ENCODE measurements around the gene PHF21A.

The PHF21A gene

DNA sequence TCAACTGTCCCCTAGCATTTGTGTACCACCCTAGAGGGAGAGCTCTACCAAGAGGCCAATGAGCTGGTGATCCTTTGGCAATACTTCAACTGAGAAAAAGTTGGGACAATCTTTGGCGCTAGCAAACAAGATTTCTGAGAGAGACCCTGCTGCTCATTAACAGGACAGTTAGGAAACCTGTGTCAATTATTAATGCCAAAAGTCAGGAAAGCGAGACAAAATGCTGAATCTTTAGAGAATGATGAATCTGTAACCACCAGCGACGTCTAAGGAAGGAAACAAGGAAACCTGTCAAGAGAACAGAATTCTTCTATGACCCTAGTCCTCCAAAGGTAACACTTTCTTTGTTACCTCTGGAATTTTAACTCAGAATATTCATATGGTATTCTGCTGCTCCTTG is 178.9 kb downstream of the PHF21A start:
- in situ Hi-C loops (cut with HindIII; ENCODE audit: low sequenced_read_pairs) = no loop called here
- no peak for DNase-seq (ENCODE audit: low read depth, low spot score)
- no peak overlapping the region for H3K4me3 ChIP-seq (ENCODE audit: low read depth, low read length)
- TF ChIP-seq, protein P1, sequence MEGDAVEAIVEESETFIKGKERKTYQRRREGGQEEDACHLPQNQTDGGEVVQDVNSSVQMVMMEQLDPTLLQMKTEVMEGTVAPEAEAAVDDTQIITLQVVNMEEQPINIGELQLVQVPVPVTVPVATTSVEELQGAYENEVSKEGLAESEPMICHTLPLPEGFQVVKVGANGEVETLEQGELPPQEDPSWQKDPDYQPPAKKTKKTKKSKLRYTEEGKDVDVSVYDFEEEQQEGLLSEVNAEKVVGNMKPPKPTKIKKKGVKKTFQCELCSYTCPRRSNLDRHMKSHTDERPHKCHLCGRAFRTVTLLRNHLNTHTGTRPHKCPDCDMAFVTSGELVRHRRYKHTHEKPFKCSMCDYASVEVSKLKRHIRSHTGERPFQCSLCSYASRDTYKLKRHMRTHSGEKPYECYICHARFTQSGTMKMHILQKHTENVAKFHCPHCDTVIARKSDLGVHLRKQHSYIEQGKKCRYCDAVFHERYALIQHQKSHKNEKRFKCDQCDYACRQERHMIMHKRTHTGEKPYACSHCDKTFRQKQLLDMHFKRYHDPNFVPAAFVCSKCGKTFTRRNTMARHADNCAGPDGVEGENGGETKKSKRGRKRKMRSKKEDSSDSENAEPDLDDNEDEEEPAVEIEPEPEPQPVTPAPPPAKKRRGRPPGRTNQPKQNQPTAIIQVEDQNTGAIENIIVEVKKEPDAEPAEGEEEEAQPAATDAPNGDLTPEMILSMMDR (IDR thresholded peaks at IDR 0.05; ENCODE audit: low read depth, low read length) = no peak

- no peak for DNase-seq (ENCODE audit: low read depth, low spot score)
- H3K4me3 ChIP-seq (ENCODE audit: low read depth, low read length) = no peak overlapping the region
- in situ Hi-C loops (cut with HindIII; ENCODE audit: low sequenced_read_pairs) = no loop called here
- TF ChIP-seq, protein P1 (IDR thresholded peaks at IDR 0.05; ENCODE audit: low read depth, low read length) = no peak
Observed at GRCh38 chr11:45941285-45941684, 180.0 kb downstream of the PHF21A start.

DNA sequence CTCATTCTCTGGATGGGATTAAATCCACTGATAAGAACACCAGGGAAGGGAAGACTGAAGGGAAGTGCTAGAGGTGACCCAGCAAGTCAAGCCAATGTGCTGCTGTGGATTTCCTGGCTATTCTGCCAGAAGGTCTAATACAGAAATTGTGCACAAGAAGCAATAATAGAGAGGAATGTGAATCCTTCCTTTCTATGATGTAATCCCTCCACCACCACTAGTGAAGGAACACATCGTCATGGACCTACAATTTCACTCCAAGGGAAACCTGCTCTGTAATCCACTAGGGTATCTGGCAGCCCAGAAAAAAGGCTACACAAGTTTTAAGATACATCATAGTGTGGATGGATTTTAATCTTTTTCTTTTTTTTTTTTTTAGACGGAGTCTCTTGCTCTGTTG is 181.4 kb downstream of the PHF21A start:
- in situ Hi-C loops (cut with HindIII; ENCODE audit: low sequenced_read_pairs) = no loop called here
- TF ChIP-seq, protein P1 (IDR thresholded peaks at IDR 0.05; ENCODE audit: low read depth, low read length) = no peak
- no peak overlapping the region for H3K4me3 ChIP-seq (ENCODE audit: low read depth, low read length)
- DNase-seq (ENCODE audit: low read depth, low spot score) = no peak

DNA sequence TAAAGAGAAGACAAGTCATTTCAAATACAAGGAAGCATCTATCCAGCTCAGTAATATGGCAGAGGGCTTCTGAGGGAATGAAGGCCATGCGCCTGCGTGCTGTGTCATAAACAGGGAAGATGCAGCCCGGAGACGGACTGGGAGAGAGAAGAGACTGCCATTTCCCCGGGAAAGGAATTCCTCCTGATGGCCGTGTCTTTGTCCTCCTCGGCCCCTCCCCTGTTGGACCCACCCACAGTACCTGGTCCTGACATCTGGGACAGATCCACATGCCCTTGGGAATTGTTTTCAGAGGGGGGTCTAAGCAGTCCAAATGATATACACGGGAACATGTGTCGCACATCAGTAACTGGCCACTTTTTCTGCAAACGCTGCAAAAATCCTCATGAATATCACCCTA is 183.3 kb downstream of the PHF21A start:
- TF ChIP-seq, protein P1 (IDR thresholded peaks at IDR 0.05; ENCODE audit: low read depth, low read length) = no peak
- in situ Hi-C loops (cut with HindIII; ENCODE audit: low sequenced_read_pairs) = no loop called here
- no peak for DNase-seq (ENCODE audit: low read depth, low spot score)
- H3K4me3 ChIP-seq (ENCODE audit: low read depth, low read length) = no peak overlapping the region

DNA sequence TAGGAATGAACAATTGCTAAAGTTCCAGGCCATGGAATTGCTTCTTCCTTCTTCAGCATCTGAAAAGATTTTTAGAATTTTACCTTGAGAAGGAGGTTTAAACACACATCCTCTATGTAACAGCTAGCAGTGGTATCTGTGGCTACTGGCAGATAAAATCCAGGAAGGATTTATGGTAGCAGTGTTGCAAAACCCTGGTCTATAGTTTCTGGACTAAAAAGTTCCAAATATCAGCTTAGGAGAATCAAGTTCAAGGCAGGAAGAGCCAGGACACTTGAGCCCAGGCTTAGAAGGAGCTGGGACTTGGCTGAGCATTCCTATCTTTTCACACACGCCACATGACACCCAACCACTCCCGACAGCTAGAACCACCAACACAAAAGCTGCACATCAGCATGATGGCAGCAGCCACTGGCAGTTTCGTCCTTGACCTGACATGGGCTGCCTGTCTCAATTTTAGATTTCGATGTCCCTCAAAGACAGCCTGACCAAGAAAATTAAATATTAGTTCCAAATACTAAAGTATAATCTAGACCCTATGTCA is 184.7 kb downstream of the PHF21A start:
- H3K4me3 ChIP-seq (ENCODE audit: low read depth, low read length) = no peak overlapping the region
- no peak for DNase-seq (ENCODE audit: low read depth, low spot score)
- in situ Hi-C loops (cut with HindIII; ENCODE audit: low sequenced_read_pairs) = no loop called here
- TF ChIP-seq, protein P1 (IDR thresholded peaks at IDR 0.05; ENCODE audit: low read depth, low read length) = no peak

DNA sequence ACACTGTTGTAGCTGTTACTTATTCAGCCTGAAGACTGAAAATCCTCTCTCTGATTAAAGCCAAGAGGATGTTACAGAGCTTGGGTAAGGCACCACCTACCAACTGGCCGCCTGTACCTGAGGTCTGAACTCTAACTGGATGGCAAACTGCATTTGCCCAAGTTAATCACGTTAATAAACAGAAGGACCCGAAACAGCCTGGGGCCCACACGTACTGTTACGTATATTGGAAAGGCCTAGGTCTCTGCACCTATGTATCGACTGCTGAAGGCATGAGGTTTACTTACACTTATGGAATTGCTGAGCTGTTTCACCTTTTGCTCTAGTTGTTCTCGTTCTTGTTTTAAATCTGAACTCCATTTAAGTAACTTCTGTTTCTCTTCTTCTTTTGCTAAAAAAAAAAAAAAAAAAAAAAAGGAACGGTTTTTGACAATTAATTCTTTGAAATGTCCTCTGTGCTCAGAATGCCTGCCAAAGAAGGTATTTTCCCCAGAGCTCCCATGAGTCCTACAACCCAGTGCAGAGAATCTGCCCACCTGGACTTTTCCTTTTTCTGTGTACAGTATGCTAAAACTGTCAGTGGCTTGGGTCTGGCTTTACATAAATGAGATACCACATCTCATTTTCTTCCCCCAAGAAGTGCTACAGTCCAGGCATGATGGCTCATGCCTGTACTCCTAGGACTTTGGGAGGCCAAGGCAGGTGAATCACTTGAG is 185.7 kb downstream of the PHF21A start:
- TF ChIP-seq, protein P1 (IDR thresholded peaks at IDR 0.05; ENCODE audit: low read depth, low read length) = no peak
- in situ Hi-C loops (cut with HindIII; ENCODE audit: low sequenced_read_pairs) = no loop called here
- no peak for DNase-seq (ENCODE audit: low read depth, low spot score)
- H3K4me3 ChIP-seq (ENCODE audit: low read depth, low read length) = no peak overlapping the region
